Activated CD8-positive, alpha-beta memory T cell treated with anti-CD3 and anti-CD28 coated beads, Interleukin-2, amount 50 U/mL, for 1 hour (primary cell): ENCODE data around the gene CSH1.
"Not testable (repeated sequence)": the region's sequence is repeated elsewhere in the genome, so short reads cannot be mapped to it uniquely, and the experiment has no call there.

ENCODE experiments used
- DNase-seq: peaks from one replicate; pipeline ENCODE4 v3.0.0-alpha.2; 2020; ENCODE audit errors: extremely low read depth

The CSH1 gene

DNA sequence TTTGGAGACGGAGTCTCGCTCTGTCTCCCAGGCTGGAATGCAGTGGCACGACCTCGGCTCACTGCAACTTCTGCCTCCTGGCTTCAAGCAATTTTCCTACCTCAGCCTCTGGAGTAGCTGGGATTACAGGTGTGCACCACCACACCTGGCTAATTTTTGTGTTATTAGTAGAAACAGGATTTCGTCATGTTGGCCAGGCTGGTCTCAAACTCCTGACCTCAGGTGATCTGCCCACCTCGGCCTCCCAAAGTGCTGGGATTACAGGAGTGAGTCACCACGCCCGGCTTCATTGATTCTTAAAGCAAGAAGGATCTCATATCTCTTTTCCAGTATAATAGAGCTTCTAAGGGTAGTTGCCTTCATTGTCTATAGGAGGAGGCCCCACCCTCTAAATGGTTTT, 8.4 kb upstream of the CSH1 start:
- DNase-seq = not testable (repeated sequence)

DNA sequence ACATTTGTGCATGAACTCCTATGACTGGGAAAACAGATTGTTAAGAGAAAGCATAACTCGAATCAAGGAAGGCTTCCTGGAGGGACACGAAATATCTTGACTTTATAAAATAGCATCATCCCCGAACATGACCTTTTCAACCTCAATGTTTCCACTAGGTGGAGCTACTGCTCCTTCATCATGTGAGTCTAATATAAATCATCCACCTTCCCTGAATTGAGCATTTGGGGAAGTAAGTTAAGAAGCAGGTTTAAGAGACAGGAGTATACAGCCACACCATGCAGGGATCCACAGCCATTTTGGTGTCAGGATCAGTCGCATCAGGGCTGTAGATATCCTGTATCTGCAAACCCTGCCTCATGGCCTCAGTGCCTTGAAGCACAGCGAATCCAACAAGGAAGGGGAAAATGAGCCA, 7.4 kb upstream of the CSH1 start:
- not testable (repeated sequence) for DNase-seq

DNA sequence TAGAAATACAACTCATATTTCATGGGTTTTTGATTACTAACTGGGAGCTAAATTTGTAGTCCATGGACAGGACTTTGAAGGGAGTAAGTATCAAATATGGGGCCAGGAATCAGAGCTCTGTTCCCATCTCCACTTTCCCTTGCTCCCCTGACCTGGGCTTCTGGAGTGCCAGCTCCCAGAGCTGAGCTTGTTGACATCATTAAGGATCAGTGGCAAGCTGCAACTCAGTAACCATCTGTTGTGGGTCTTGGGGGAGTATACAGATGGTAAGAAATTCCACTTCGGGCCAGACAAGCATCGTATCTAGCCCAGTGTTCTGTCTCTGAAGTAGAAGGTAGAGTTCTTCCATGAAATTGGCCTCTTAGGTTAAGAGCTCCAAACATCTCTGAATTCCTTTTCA, 5.6 kb upstream of the CSH1 start:
- not testable (repeated sequence) for DNase-seq

DNA sequence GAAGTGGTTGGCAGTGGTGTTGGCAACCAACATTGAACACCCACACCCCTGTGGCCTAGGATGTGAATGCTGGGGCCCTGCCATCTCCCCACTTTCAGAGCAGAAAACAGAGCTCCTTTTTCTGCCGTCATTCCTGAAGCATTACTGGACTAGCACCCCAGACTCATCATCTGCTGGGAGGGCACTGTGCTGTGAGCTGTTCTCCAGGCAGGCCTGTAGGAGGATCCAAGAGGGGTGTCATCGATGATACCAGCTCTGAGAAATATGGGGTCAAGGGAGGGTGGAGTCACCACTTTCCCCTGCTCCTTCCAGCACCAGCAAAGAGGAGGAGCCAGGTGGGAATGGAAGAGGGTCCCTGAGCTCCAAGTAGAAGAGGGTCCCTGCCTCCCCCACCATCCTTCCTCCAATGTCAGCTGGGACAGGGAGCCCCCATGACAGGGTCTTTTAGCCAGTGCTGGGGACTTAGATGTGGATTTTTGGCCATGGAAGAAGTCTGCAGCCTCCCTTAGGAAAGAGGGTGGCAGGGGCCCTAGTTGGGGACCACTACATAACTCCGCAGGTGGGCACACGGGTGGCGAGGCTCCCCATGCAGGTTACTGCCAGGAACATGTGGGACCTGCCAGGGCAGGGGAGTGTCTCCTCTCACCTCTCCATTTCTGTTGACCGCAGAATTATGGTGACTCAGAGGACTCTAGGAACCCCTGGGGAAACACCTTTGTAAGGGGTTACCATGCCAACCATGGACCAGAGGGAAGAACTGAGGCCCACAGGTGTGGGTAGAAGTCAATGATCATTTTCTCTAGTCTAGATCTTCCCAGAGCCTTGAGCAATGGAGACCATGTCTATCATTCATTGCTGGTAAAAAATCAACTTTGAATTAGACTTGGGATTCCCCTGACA, 2.8 kb upstream of the CSH1 start:
- DNase-seq = not testable (repeated sequence)

DNA sequence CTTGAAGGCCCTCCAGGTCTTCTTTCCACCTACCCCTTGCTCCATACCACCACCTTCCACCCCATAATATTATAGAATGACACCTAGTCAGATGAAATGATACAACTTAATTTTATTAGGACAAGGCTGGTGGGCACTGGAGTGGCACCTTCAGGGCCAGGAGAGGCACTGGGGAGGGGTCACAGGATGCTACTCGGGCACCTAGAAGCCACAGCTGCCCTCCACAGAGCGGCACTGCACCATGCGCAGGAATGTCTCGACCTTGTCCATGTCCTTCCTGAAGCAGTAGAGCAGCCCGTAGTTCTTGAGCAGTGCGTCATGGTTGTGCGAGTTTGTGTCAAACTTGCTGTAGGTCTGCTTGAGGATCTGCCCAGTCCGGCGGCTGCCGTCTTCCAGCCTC, 1.6 kb downstream of the CSH1 start:
- not testable (repeated sequence) for DNase-seq

DNA sequence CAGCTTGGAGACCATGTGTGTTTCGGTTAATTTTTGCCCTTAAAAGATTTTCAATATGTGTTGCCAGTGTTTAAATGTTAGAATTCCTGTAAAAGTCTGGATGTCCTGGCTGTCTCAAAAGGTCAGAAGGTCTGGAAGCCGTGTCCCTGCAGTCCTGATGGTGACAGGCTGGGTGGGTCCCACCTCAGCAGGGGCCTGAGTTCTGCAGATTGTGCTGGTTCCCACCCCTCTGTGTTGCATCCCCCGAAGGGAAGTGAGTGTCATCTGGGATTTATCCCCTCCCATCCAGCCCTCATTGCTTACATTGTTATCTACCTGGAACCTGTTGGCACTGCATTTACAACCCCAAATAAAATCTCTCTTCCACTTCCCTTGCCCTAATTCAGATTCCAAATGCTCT, 2.4 kb downstream of the CSH1 start:
- not testable (repeated sequence) for DNase-seq

DNA sequence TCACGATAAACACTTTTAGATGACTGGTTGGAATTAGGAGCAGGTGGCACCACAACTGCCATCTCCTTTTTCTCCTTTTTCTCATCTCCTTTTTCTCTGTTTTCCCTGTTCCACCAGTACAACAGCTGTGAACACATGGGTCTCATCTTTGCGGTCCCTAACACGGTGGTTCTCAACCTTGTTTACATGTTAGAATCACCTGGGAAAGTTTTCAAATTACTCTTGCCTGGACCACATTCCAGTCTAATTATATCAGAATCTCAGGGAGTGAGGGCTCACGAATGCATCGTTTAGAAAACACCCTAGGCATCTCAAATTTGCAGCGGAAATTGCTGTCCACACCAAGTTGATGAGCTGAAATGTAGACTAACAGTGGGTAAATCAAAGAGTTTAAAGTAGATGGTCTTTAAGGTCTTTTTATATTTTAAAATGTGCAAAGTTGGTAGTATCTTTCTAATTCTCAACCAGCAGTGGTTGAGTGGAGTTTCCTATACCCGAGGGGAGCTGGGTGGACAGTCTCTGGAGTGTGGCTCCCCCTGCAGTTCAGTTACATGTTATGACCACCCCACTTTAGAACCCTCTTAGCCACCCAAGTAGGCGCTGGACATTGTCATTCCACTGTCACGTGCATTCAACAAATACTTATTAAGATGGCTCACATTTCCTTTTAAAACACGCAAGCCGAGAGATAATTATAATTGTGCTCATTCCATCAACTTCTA, 3.9 kb downstream of the CSH1 start:
- not testable (repeated sequence) for DNase-seq

DNA sequence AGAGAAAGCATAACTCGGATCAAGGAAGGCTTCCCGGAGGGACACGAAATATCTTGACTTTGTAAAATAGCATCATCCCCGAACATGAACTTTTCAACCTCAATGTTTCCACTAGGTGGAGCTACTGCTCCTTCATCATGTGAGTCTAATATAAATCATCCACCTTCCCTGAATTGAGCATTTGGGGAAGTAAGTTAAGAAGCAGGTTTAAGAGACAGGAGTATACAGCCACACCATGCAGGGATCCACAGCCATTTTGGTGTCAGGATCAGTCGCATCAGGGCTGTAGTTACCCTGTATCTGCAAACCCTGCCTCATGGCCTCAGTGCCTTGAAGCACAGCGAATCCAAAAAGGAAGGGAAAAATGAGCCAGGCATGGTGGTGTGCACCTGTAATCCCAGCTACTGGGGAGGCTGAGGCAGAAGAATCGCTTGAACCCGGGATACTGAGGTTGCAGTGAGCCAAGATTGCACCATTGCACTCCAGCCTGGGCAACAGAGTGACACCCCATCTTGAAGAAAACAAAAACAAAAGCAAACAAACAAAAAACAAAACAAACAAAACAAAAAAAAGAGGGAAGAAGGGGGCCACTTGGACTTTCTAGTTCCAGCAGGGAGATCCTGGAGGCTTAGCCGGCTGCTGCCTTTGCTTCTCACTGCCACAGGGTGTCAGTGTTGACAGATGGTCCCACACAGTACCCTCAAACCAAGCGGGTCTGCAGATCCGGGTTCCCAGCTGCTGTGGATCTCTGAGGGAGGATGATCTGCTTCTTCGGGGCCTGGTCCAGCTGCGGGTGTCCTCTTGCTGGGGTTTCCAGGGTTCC, 7.1 kb downstream of the CSH1 start:
- DNase-seq = not testable (repeated sequence)

DNA sequence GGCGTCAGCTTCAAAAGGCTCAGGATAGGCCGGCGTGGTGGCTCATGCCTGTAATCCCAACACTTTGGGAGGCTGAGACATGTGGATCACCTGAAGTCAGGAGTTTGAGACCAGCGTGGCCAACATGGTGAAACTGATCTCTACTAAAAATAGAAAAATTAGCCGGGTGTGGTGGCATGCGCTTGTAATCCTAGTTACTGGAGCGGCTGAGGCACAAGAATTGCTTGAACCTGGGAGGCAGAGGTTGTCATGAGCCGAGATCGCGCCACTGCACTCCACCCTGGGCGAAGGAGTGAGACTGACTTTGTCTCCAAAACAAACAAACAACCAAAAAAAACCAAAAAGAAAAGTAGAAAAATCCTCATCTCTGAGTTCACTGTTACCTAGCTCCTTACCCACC, 11.3 kb downstream of the CSH1 start:
- DNase-seq = not testable (repeated sequence)

DNA sequence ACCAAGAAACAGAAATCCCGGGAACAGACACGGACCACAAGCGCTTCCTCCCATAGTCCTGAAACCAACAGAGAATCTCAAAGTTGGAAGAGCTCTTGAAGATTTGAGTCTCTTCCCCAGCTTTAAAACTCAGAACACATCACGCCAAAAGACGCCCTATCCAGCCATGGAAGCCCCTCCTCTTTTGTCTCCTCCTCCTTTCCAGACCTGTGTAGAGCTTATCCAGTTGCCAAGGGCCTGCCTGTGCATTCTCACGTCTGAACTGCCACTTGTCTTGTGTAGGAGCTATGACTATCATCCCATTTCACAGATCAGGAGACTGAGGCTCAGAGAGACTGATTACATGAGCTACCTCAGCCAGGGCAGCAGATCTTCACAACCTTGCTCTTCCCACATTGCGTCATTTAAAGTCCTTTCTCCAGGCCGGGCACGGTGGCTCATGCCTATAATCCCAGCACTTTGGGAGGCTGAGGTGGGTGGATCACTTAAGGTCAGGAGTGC, 13.7 kb downstream of the CSH1 start:
- DNase-seq = not testable (repeated sequence)

DNA sequence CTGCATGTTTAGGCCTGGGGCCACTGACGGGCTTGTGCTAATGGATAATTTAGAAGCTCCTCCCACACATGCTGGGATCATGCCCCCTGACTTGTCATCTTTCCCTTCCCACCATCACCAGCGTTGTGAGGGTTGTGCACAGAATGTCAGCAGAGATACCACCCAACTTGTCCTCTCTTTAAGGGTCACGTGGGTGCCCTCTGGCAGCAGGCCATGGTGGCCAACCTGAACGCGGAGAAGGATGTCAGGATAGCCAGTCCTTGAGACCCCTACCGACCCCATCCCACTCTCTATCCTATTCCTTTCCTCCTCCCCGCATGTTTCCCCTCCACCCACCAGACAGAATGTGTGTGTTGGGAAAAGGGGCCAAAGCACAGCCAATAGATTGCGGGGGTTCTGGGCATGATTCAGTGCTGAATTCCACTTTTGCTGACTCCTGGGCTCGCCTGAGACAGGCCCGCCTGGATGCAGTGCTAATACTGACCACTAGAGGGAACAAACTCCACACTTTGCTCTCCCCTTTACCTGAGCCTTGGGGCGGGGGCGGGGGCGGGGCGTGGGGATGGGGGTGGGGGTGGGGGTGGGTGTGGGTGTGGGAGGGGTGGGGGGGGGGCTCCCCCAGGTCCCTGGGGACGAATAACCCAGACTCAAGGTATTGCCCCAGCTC, 14.3 kb downstream of the CSH1 start, which contains the start of gene GH2:
GH2 (minus strand) TSS at position 10 of the 667 bp plus-strand sequence. CDS start 143 bp downstream, outside the sequence.
- DNase-seq = no peak

DNA sequence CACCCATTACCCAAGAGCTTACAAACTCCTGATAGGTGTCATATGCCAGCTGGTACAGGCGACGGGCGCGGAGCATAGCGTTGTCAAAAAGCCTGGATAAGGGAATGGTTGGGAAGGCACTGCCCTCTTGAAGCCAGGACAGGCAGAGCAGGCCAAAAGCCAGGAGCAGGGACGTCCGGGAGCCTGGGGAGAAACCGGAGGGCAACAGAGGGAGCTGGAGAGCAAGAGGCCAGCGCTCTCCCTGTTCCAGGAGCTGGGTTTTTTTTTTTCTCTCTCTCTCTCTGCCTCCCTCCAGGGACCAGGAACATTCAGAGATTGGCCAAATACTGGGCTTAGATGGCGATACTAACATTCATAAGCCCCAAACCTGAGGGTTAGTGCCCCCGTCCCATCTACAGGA, 15.0 kb downstream of the CSH1 start:
- DNase-seq = not testable (repeated sequence)

DNA sequence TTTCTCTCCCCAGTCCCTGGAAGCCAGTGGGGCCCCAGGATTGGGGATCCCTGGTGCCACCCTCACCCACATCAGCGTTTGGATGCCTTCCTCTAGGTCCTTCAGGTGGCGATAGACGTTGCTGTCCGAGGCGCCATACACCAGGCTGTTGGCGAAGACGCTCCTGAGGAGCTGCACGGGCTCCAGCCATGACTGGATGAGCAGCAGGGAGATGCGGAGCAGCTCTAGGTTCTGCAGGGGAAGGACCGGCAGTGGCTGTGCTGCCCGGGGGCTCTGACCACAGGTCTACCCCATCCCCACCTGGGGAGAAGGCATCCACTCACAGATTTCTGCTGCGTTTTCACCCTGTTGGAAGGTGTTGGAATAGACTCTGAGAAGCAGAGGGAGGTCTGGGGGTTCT, 15.7 kb downstream of the CSH1 start:
- DNase-seq = no peak

DNA sequence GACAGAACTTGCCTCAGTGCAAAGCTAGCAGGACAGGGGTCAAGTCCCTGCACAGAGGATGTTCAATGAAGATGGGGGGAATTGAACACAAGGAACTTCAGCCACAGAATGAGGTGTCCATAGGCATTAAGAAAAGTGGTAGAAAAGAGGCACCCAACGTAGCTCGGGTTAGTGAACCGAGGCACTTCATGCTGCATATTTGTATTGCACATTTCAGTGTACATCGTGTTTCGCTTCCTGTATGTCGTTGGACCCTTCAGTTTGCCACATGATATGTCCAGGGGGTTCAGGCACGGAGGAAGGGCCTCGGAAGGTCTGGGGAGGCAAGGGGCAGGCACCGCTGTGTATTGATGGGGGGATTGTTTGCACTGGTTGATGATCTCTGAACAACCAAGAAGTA, 18.0 kb downstream of the CSH1 start:
- not testable (repeated sequence) for DNase-seq

DNA sequence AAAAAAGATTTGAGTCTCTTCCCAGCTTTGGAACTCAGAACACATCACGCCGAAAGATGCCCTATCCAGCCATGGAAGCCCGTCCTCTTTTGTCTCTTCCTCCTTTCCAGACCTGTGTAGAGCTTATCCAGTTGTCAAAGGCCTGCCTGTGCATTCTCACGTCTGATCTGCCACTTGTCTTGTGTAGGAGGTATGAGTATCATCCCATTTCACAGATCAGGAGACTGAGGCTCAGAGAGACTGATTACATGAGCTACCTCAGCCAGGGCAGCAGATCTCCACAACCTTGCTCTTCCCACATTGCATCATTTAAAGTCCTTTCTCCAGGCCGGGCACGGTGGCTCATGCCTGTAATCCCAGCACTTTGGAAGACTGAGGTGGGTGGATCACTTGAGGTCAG, 21.7 kb downstream of the CSH1 start:
- DNase-seq = not testable (repeated sequence)

DNA sequence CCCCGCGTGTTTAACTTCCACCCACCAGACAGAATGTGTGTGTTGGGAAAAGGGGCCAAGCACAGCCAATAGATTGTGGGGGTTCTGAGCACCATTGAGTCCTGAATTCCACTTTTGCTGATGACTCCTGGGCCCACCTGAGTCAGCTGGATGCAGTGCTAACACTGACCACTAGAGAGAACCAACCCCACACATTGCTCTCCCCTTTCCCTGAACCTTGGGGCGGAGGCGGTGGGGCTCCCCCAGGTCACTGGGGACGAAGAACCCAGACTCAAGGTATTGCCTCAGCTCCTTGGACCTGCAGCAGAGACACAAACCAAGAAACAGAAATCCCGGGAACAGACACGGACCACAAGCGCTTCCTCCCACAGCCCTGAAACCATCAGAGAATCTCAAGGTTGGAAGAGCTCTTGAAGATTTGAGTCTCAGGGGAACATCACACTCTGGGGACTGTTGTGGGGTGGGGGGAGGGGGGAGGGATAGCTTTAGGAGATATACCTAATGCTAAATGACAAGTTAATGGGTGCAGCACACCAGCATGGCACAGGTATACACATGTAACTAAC, 22.2 kb downstream of the CSH1 start:
- DNase-seq = not testable (repeated sequence)

DNA sequence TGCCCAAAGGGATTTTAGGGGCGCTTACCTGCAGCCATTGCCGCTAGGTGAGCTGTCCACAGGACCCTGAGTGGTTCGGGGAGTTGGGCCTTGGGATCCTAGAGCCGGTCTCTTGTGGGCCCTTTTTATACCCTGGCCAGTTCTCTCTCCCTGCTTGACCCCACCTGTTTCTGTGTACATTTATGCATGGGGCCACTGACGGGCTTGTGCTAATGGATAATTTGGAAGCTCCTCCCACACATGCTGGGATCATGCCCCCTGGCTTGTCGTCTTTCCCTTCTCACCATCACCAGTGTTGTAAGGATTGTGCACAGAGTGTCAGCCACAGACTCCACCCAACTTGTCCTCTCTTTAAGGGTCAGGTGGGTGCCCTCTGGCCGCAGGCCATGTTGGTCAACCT, 22.8 kb downstream of the CSH1 start, which contains the start of gene CSH2:
CSH2 (minus strand) TSS at position 101 of the 400 bp plus-strand sequence; CDS start at position 38, 63 bp downstream.
- not testable (repeated sequence) for DNase-seq

DNA sequence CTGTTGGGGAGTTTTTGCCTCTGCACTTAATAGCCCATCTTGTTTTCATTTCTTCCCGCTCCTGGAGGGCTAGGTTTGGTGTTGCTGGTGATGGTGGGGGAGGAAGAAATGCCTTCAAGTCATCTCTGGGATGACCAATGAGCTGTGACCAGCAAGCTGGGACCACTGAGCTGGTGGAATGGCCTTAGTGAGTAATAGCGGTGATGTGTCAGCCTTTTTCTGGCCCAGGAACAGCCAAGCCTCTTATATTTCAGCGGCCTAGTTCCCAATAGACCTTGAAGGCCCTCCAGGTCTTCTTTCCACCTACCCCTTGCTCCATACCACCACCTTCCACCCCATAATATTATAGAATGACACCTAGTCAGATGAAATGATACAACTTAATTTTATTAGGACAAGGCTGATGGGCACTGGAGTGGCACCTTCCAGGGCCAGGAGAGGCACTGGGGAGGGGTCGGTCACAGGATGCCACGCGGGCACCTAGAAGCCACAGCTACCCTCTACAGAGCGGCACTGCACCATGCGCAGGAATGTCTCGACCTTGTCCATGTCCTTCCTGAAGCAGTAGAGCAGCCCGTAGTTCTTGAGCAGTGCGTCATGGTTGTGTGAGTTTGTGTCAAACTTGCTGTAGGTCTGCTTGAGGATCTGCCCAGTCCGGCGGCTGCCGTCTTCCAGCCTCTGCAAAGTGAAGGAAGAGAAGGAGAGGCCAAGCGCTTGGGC, 24.6 kb downstream of the CSH1 start:
- not testable (repeated sequence) for DNase-seq

DNA sequence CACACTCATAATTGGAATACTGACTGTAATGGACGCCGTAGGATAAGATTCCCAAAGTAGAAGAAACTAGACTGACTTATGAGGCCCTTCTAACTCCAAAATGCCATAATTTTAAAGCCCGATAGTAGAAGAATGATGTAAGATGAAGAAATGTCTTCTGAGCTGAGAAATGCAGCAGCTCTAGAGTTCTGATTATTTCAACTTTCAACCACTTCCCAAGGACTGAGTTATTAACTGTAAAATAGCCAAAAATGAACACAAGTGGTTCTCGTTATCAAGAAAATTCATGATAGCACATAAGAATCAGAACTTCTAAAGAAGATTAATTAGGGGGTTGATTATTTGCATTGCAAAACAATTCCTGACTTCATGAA, 26.1 kb downstream of the CSH1 start:
- not testable (repeated sequence) for DNase-seq
